GM12878 (cell line): ENCODE data around the gene PRKCE. TPM values are rescaled to one million over a fixed set of nuclear protein-coding genes. Genes with fewer than 3 reads are reported as not detected.

ENCODE experiments used
- ATAC-seq: fragments of 200-7000 bp; cut with Tn5 transposase; 3 replicates; pipeline ENCODE4 v1.9.1; 2020; ENCODE audit warnings: mild to moderate bottlenecking, moderate library complexity
- BruUV-seq: library from RNA; stranded (reverse); fragments of 400-500 nt; replicated peaks from 2 replicates; lab custom pipeline; 2021; lab: Mats Ljungman, UMichigan
- CTCF ChIA-PET: fragments of 300-600 bp; sonication (Branson Sonifier 250); formaldehyde crosslinking; extraction: SDS; loops from one replicate; lab custom pipeline; 2021; ENCODE audit warnings: inconsistent platforms; lab: Yijun Ruan, JAX
- POLR2A ChIA-PET: fragments of 350-600 bp; formaldehyde crosslinking; extraction: SDS; loops from one replicate; lab custom pipeline; 2021; ENCODE audit warnings: inconsistent platforms; lab: Charles Lee
- RAD21 ChIA-PET: fragments of 300-600 bp; sonication (Branson Sonifier 250); formaldehyde crosslinking; loops from one replicate; lab custom pipeline; 2023; ENCODE audit warnings: antibody characterized with exemption; ENCODE audit not compliant: unreplicated experiment; lab: Charles Lee
- SMC1A ChIA-PET: fragments of 300-600 bp; sonication (Branson Sonifier 250); formaldehyde crosslinking; loops from one replicate; lab custom pipeline; 2023; ENCODE audit not compliant: unreplicated experiment, uncharacterized antibody; lab: Charles Lee
- DNase-seq: peaks from one replicate; pipeline ENCODE4 v3.0.0-alpha.2; 2011; ENCODE audit warnings: low read depth, low spot score
- FAIRE-seq: peaks from 3 replicates; lab custom pipeline; 2011; peaks lifted over from hg19 to GRCh38; lab: Jason Lieb, UNC
- H2AFZ ChIP-seq: 2 replicates; pipeline ENCODE4 v1.6.0; 2011; ENCODE audit warnings: low read depth, low read length, control low read depth; ENCODE audit not compliant: control insufficient read depth
- H3K27ac ChIP-seq: 2 replicates; pipeline ENCODE4 v1.5.1; 2011; ENCODE audit warnings: control low read depth; ENCODE audit not compliant: control insufficient read depth, insufficient read depth
- H3K27me3 ChIP-seq, 2 experiments: replicated peaks in 1 of 2; 2 replicates each; pipeline versions ENCODE4 v1.6.0 to v1.6.1; 2011; ENCODE audit warnings: low read length in 1 of 2; ENCODE audit not compliant: control insufficient read depth in 2 of 2, insufficient read depth in 2 of 2
- H3K36me3 ChIP-seq, 2 experiments: 2 replicates each; pipeline ENCODE4 v1.5.1; 2011; ENCODE audit warnings: low read length in 1 of 2; ENCODE audit not compliant: control insufficient read depth in 2 of 2, insufficient read depth in 2 of 2
- H3K4me1 ChIP-seq: 2 replicates; pipeline ENCODE4 v1.6.1; 2011; ENCODE audit warnings: mild to moderate bottlenecking, low read length, moderate library complexity, mixed read lengths; ENCODE audit not compliant: control insufficient read depth, insufficient read depth
- H3K4me2 ChIP-seq: 2 replicates; pipeline ENCODE4 v1.6.0; 2011; ENCODE audit warnings: control low read depth; ENCODE audit not compliant: control insufficient read depth, insufficient read depth
- H3K4me3 ChIP-seq: fragments of 200-600 bp; sonication (generic); 2 replicates; pipeline ENCODE4 v1.5.1; 2016
- H3K79me2 ChIP-seq: 2 replicates; pipeline ENCODE4 v1.6.0; 2011; ENCODE audit warnings: low read length; ENCODE audit not compliant: control insufficient read depth, insufficient read depth
- H3K9ac ChIP-seq: 2 replicates; pipeline ENCODE4 v1.8.0; 2011; ENCODE audit warnings: low read length, control low read depth, mixed read lengths; ENCODE audit not compliant: control insufficient read depth, insufficient read depth
- H3K9me3 ChIP-seq: replicated peaks from 3 replicates; pipeline ENCODE4 v1.5.1; 2011; ENCODE audit warnings: mild to moderate bottlenecking, low read length; ENCODE audit not compliant: control insufficient read depth, insufficient read depth
- H4K20me1 ChIP-seq: 2 replicates; pipeline ENCODE4 v1.6.0; 2011; ENCODE audit not compliant: control insufficient read depth, insufficient read depth
- CREB1 ChIP-seq: IDR thresholded peaks from 2 replicates; pipeline ENCODE4 v1.6.1; 2012; ENCODE audit warnings: low read depth, mild to moderate bottlenecking, inconsistent platforms
- FOXK2 ChIP-seq: fragments of 450-650 bp; IDR thresholded peaks from 2 replicates; pipeline ENCODE4 v1.6.1; 2017; ENCODE audit warnings: mild to moderate bottlenecking, moderate library complexity
- GATAD2B ChIP-seq: fragments of 450-650 bp; conservative IDR thresholded peaks from 2 replicates; pipeline ENCODE4 v1.6.1; 2017; ENCODE audit warnings: low read depth, mild to moderate bottlenecking, moderate library complexity
- HDAC2 ChIP-seq: fragments of 200-600 bp; sonication (generic); IDR thresholded peaks from 2 replicates; pipeline ENCODE4 v1.6.1; 2017
- MTA2 ChIP-seq: fragments of 450-650 bp; IDR thresholded peaks from 2 replicates; pipeline ENCODE4 v1.6.1; 2016; ENCODE audit warnings: low read depth, mild to moderate bottlenecking, moderate library complexity
- MYB ChIP-seq: fragments of 150-350 bp; IDR thresholded peaks from 2 replicates; pipeline ENCODE4 v1.6.1; 2014; ENCODE audit warnings: mild to moderate bottlenecking, low read depth, low read length, borderline replicate concordance
- NFIC ChIP-seq: IDR thresholded peaks from 2 replicates; pipeline ENCODE4 v1.6.1; 2012; ENCODE audit warnings: low read depth, mild to moderate bottlenecking, inconsistent platforms, low read length, moderate library complexity
- NFYA ChIP-seq: IDR thresholded peaks from 2 replicates; pipeline ENCODE4 v1.6.1; 2011; ENCODE audit warnings: low read depth, mild to moderate bottlenecking, low read length, improper control_type of control experiment, borderline replicate concordance
- PKNOX1 ChIP-seq: fragments of 450-650 bp; IDR thresholded peaks from 2 replicates; pipeline ENCODE4 v1.6.1; 2016; ENCODE audit warnings: mild to moderate bottlenecking
- POLR2A ChIP-seq: IDR thresholded peaks from 2 replicates; pipeline ENCODE4 v1.6.1; 2011; ENCODE audit warnings: low read depth, mild to moderate bottlenecking, low read length
- POLR2AphosphoS2 ChIP-seq: IDR thresholded peaks from 2 replicates; pipeline ENCODE4 v1.6.1; 2011; ENCODE audit warnings: low read depth, mild to moderate bottlenecking, low read length, improper control_type of control experiment, moderate library complexity
- ZNF217 ChIP-seq: fragments of 450-650 bp; IDR thresholded peaks from 2 replicates; pipeline ENCODE4 v1.6.1; 2017; ENCODE audit warnings: antibody characterized with exemption, mild to moderate bottlenecking
- WGBS: methylation state at CpG from one replicate; pipeline ENCODE4 v1.1.6; 2016; ENCODE audit warnings: low lambda C conversion rate; ENCODE audit not compliant: insufficient replicate concordance, insufficient coverage; ENCODE audit errors: missing lambda C conversion rate; 5-methylcytosine and 5-hydroxymethylcytosine counted together
- in situ Hi-C: fragments of 300-500 bp; cut with MboI; formaldehyde crosslinking; loops from 9 replicates; pipeline ENCODE4 v1.14.3; 2018; ENCODE audit warnings: mixed read lengths
- intact Hi-C: fragments of 100-400 bp; cut with micrococcal nuclease; formaldehyde crosslinking; loops from one replicate; pipeline ENCODE4 v1.14.2; 2022; ENCODE audit not compliant: unreplicated experiment
- polyA plus RNA-seq, 11 experiments: library from polyadenylated mRNA; depleted of rRNA in 4 of 11; unstranded in 6 of 11; stranded (reverse) in 5 of 11; fragments of >200 nt; fragmentation: Nextera tagmentation in 4 of 11; fragmentation: Illumina TruSeq in 1 of 11; extraction: Ambion mirVana in 4 of 11; extraction: Trizol in 1 of 11; gene quantifications; 1 replicate in 1 of 11; 2 replicates in 10 of 11; pipeline versions ENCODE4 v1.2.1 to v1.2.3, GENCODE V29; 2011 to 2016; ENCODE audit warnings: inconsistent platforms in 2 of 11, missing spikeins in 2 of 11, low read depth in 1 of 11
- total RNA-seq, 4 experiments: library from RNA; depleted of rRNA in 3 of 4; stranded (reverse); fragments of >200 nt in 3 of 4; fragmentation: Illumina TruSeq in 1 of 4; extraction: Trizol in 1 of 4; gene quantifications; 2 replicates each; pipeline versions ENCODE4 v1.2.1 to v1.2.3, GENCODE V29; 2013 to 2021

The PRKCE gene
- total and polyA plus RNA-seq, 10 of the 15 experiments (the other 5 are each of a cell fraction or from before 2014, with no cell fraction given) = 2.6 to 28.2 (median 11.3) TPM

DNA sequence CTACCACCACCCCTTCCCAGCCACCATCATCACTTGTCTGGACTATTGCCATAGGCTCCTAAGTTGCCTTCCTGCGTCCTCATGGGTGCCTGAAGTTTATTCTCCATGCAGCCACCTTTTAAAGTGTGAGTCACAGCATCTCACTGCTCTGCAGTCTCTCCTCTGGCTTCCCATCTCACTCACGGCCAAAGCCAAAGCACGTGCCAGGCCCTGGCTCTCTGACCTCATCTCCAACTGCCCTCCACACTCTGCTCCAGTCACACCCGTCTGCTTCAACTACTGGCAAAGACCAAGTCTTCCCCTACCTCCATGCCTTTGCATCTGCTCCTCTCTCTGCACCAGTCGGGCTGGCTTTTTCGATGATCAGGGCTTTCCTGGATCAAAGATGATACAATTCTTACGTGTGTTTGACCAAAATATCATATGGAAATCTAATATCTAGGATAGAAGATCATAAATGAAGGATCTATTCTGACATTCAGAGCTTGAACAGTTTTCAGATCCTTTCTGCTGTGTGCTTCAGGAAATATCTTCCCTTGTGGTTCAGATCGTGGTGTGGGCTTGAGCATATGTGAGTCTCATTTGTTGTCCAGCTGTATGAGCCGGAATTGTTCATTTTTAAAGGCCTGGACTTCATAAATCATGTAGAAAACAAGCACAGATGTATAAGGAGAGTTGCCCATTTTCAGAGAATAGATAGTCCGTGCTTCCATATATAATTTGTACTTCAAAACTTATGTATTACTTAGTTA is 175.6 kb downstream of the PRKCE start:
- Histone ChIP-seq H3K36me3 (no peaks in the 10 kb centered on the region; a peak in 2 of 4 replicates), H3K9me3 (peaks cover 7% of the 10 kb centered on the region), H3K27ac (no peak overlapping the region), H3K27me3 (no peaks in the 10 kb centered on the region), H3K4me2 (no peak overlapping the region), H3K4me1 (no peaks in the 10 kb centered on the region), H3K9ac (no peak overlapping the region), H3K4me3 (no peak overlapping the region), H3K79me2 (no peaks in the 10 kb centered on the region), H2AFZ (no peak overlapping the region), H4K20me1 (no peaks in the 10 kb centered on the region)
- TF ChIP-seq PKNOX1 (no peak), NFIC (no peak), POLR2A (no peak), FOXK2 (no peak), MYB (no peak), HDAC2 (no peak), NFYA (no peak), GATAD2B (no peak), ZNF217 (no peak), CREB1 (no peak), POLR2AphosphoS2 (no peak), MTA2 (no peak)
- DNase-seq = no peak
- intact Hi-C loops (no loop called here), in situ Hi-C loops (no loop called here)
- ChIA-PET RAD21 (no interaction called here), SMC1A (interaction anchor here (0.8 to 1.1 kb wide), 3 partner anchors 13 to 98 kb away, joined by 3 to 4 read pairs (median 3); no protein-coding TSS in a partner anchor), POLR2A (no interaction called here), CTCF (interaction anchor here (1.1 to 1.6 kb wide), 2 partner anchors 48 to 184 kb away, joined by 3 read pairs; no protein-coding TSS in a partner anchor)
- BruUV-seq = no TSS peak
- WGBS = 66% methylated on average over 10 of the region's 10 CpGs
- FAIRE-seq = no peak
- ATAC-seq = no peak
